NCI-H2107 treated with DMSO at 0.1 percent for 48 hours (cell line): ENCODE data around the gene CDYL.

Experiments used
- DNase-seq: peaks from one replicate; lab custom pipeline; 2025; ENCODE audit not compliant: unreplicated experiment; lab: John Stamatoyannopoulos, UW

The CDYL gene

DNA sequence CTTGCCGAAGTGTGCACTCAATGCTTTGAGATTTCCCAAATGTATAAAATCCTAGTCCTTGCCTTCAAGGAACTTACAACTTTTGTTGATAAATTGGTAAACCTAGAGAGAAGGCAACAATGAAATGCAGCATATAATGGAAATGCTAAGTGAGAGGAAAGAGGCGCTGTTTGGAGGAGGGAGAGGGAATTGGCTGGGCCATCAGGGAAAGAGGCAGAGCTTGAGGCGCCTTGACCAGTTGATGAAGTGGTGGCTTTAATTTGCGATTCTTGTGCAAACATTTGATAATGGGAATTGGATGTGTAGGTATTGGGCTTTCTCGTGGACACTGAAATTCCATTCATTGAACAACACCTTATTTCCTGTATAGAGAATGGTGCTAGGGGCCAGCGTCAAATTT lies 1.9 kb upstream of the CDYL start:
- no peak for DNase-seq

- no peak for DNase-seq
Measured at GRCh38 chr6:4774715-4775493, 1.3 kb upstream of the CDYL start.

- DNase-seq, result no peak
Measured at GRCh38 chr6:4775494-4776130, 592 bp upstream of the CDYL start.

DNA sequence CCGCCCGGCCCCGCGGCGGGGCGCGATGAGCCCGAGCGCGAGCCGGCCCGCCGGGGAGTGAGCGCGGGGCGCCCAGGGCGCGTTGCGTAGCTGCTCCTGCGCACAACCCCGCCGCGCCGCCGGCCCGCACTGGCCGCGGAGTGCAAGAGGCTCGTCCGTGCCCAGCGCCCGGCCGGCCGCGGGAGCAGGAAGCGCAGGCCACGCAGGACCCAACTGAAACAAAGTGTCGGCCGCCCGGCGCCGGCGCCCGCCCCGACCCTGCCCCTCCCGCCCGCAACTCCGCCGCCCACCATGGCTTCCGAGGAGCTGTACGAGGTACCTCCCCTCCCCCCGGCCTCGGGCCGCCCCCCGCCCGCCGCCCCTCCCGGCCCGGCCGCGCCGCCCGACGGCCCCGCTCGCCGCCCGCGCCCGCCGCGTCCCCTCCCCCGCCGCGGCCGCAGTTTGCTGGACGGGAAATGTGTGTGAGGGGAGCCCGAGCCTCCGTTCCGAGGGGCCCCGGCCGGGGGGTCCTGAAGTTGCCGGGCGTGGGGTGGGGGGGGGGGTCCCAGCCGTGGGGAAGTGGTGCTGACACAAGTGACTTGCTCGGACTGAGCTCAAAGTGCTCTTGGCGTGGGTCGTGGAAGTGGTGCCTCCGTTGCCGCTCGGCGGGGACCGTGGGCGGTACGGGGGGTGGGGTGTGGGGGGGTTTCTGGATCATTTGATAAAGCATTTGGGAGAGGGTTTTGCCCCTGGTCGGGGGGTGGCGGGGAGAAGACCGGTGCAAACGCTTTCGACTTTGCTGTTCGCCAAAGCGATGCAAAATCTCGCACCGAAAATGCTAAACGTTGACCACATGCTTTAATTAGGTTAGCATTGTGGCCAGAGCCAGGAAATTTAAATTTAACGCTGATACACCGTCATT lies 539 bp downstream of the CDYL start:
- no peak for DNase-seq

- no peak for DNase-seq
Measured at GRCh38 chr6:4777394-4777935, 1.3 kb downstream of the CDYL start.

- DNase-seq, result no peak
Measured at GRCh38 chr6:4778086-4778485, 1.9 kb downstream of the CDYL start.

DNA sequence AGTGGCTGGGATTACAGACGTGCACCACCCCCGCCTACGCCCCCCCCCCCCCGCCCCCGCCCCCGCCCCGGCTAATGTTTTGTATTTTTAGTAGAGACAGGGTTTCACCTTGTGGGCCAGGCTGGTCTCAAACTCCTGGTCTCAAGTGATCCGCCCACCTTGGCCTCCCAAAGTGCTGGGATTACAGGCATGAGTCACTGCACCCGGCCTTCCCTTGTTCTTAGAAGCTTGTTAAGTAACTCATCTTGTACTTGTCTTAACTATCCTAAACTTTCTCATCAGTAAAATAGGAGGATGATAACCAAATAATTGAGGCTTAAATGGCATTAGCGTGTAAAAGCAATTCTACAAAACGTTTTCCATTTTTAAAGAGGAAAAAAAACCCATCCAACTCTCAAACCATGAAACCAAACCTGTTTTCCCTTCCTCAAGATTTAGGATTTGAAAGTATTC lies 4.2 kb downstream of the CDYL start:
- no peak for DNase-seq

DNA sequence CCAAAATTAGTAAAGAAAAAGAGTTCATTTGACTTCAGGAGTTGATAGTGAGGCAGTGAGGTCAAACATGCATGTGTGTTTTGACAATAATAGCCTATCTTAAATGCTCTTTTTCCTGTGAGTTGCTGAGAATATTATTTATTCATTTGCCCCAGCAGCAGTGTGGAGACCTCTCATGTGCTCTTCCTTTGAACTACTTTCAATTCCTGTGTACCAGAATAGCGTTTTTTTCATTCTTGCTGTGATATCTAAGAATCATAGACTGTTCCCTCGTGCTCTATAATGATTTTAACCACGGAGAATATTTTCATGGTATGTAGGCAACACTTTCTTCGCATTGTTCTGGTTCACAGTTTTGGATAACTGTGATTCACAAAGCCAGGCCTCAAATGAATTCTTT lies 5.2 kb downstream of the CDYL start:
- DNase-seq, result no peak

- no peak for DNase-seq
Measured at GRCh38 chr6:4781967-4782575, 5.9 kb downstream of the CDYL start.

DNA sequence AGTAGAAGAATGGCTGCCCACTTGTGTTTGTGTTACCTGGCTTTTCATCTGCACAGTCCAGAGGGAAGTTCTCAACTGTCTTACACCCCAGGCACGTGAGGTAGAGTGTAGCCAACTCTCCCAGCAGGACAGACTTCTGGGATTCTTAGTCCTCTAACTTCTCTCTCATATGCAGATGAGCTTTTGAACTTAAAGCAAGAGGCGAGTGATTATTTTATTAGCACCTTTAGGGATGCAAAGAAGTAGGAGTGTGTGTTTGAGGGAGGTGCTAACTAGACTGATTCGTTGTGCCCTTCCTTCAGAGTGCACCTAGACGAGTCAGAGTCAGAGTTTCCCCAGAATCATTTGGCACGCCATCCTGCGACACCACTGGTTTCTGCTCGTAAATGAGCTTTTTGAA lies 10.8 kb downstream of the CDYL start:
- DNase-seq, result no peak

- no peak for DNase-seq
Measured at GRCh38 chr6:4788482-4788881, 12.3 kb downstream of the CDYL start.

DNA sequence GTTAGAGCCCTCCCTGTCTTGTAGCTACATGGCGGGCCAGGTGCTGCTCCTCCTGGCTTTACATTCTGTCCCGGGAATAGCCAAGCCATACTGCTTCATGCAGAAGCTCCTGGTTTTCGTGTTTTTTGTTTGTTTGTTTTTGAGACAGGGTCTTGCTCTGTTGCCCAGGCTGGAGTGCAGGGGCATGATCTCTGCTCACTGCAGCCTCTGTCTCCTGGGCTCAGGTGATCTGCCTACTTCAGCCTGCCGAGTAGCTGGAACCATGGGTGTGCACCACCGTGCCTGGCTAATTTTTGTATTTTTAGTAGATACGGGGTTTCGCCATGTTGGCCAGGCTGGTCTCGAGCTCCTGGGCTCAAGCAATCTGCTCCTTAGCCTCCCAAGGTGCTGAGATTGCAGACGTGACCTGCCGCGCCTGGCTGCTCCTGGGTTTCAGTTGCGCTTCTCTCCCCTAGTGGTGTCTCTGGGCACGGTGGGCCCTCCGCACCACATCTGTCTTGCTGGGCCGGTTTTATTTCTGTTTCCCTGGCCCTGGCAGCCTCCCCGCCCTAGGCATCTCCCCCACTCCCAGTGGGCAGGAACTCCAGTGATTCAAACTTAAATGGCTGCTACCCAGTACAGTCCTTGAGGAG lies 12.9 kb downstream of the CDYL start:
- no peak for DNase-seq

DNA sequence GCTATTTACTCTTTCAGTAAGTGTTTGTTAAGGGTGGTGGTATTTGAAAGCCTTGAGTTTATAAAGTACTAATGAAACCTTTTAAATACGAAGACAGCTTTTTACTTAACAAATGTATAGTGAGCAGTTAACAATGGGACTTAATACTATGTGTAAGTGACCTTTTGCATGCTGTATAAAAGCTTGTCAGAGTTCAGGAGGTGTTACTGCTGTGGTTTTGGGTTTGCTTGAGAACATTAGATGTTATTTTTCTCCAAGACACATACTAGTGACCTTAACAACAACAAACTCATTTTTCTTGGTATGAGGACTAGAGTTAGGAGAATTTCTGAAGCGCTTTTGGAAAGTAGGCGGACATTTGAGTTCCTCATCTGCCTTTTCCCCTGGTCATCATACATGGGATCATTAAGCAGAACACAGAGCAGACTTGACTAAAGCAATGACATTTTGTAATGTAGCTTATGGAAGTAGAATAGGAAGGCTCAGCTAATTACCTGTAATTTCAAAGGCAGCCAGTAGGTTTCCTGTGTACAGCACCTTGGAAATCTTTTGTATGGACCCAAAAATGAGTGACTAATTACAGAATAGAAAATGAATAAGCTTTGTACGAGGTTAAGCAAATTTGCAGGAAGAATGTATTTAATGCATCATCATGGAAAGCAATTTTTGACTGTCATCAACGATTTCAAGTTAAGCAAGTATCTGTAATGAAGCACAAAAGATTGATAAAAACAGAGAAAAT lies 14.1 kb downstream of the CDYL start:
- no peak for DNase-seq

DNA sequence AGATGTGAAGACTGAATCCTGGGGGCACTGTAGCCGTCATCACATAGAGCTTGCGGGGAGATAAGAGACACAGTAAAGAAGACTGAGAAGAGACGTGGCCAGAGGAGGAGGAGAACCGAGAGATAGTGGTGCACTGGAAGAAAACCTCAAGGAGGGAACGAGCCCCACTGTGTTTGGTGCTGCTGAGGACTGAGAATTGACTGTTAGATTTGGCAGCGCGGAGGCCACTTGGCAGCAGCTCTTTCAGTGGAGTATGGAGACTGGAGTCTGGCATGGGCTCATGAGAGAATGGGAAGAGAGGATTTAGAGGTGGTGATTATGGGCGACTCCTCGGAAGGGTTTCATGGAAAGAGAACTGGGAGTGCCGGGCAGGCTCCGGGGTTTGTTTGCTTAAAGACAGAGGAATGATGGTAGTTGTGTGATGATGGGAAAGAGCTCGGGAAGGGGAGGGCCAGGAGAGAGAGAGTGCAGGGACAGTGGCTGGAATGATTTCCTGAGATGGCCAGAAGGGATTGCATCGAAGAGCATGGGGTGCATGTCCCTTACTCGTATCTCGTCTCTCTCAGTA lies 18.0 kb downstream of the CDYL start:
- no peak for DNase-seq

DNA sequence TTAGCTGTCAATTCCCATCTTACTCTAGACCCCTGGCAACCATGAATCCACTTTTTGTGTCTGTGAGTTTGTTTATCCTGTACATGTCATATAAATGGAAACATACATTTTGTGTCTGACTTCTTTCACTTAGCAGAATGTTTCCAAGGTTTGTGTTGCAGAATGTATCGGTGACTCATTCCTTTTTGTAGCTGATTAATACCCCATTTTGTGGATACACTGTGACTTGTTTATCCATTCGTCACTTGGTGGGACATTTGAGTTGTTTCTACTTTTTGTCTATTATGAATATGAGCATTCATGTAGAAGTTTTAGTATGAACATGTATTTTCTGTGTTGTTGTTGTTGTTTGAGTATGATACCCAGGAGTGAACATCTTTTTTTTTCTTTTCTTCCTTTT lies 21.4 kb downstream of the CDYL start:
- DNase-seq, result no peak

DNA sequence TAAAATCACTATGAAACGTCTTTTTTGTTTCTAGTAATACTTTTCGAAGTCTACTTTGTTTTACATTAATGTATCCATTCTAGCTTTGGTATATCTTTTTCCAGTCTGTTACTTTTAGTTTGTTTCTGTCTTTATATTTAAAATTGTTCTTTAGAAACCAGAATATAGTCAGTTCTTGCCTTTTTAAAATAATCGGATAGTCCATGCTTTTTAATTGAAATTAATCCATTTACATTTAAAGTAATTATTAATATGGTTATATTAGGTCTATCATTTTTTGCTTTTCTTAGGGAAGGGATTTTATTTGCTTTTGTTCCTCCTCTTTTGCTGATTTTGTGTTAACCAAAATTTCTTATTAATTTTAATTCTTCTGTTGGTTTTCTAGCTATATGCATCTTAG lies 23.7 kb downstream of the CDYL start:
- DNase-seq, result no peak

DNA sequence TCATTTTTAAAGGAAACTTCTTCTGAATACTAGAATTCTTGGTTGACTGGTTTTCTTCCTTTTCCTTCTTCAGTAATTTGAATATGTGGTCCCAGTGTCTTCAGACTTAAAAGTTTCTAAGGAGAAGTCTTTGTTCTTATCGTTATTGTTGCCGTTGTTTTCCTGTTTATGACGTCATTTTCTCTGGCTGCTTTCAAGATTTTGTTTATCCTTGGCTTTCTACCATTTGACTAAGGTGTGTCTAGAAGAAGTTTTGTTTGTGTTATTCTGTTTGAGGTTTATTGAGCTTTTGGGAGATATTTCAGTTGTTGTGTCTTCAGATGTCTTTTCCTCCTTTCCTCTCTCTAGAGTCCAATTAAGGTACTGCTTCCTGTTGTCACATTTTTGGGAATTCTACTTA lies 24.5 kb downstream of the CDYL start:
- no peak for DNase-seq

DNA sequence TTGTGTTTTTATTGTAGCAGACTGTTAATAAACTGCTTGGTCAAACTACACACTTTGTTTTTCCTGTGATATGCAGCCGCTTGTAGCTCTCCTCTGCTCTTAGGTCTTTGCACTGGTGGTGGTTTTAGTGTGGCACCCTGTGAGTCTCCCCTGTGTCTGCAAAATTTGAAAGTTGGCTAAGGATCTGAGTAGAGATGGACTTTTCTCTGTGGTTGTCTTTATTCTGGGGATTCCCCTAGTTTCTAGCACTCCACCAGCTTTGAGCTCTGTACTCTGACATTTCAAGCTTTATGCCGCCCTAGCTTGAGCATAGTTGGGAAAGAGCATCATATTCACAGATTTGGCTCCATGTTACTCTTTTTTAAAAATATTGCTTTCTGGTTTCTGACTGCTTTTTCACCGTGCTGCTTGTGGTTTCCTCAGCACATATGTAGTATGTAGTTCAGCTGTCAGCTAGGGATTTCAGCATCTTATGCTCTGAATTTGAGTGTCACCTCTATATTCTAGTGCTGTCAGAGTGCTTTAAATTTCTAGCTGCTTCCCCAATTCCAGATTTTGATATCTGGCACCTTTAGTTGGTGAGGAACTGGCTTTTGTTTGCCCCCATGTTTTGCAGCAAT lies 25.4 kb downstream of the CDYL start:
- DNase-seq, result no peak

GRCh38 chr6:4802312-4802935 lies 26.2 kb downstream of the CDYL start:
- no peak for DNase-seq
